IPS-18c (cell line): ENCODE data around the gene IRS1.

Experiments used
- H3K4me3 ChIP-seq: 2 replicates; pipeline ENCODE4 v1.7.0; 2013; ENCODE audit warnings: low read depth, mild to moderate bottlenecking, low read length, moderate library complexity; ENCODE audit not compliant: insufficient read depth
- H3K9me3 ChIP-seq: one replicate; pipeline ENCODE4 v1.6.1; 2013; ENCODE audit warnings: mild to moderate bottlenecking, low read length, moderate library complexity; ENCODE audit not compliant: control insufficient read depth, insufficient read depth

Gene IRS1

DNA sequence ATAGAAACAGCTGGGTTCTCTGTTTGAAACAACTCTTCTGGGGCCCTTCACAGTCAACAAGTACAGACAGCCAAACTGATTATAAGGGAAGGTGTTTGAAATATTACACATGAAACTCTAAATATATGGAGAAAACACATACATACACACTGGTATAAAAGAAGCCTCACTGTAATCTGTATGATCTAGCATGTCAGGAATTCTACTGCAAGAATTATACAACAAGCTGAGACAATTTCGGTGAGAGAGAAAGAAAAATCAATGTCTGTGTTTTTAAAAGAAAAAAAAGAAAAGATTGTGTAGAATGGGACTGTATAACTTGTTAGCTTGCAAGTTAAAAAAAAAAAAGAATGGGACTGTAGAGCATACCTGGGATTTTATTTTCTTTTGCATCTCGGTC lies 26.3 kb downstream of the IRS1 start:
- no peaks in the 10 kb centered on the region for H3K9me3 ChIP-seq
- H3K4me3 ChIP-seq: no peak overlapping the region

DNA sequence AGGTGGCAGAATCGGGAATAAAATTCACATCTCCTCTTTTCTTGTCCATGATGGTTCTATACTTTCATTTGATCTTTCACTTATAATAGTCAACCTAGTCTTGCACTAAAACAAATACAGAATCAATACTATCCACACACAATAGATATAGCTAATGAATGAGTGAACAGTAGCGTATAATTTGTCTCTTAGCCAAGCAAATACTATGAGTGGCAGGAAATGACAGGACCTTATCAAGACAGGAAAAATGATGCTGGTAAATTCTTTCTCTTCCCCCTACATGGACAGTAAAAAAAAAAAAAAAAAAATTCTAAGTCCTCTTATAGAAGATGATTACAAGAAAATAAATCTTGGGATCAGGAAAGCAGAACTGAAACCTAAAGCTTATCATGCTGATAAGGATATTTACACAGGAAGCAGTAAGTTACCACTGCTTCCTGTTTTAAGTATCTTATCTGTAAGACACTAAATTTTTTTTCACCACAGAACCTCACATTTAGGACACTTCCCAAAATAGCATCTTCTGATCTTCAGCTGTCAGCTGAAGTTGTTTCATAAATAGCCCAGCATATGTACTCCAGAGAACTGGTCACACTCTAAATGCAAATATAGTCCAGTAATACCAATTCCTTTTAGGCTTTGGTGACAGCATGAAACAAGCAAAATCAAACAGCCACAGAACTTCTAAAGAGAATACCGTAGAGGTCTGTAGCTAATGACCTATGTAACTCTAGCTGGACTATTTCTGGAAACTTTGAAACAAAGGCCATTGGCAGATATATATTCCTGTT lies 27.0 kb downstream of the IRS1 start:
- no peak overlapping the region for H3K4me3 ChIP-seq
- H3K9me3 ChIP-seq: no peaks in the 10 kb centered on the region

- Histone ChIP-seq H3K9me3 (no peaks in the 10 kb centered on the region), H3K4me3 (no peak overlapping the region)
Observed at GRCh38 chr2:226771067-226771466, 28.6 kb downstream of the IRS1 start.

DNA sequence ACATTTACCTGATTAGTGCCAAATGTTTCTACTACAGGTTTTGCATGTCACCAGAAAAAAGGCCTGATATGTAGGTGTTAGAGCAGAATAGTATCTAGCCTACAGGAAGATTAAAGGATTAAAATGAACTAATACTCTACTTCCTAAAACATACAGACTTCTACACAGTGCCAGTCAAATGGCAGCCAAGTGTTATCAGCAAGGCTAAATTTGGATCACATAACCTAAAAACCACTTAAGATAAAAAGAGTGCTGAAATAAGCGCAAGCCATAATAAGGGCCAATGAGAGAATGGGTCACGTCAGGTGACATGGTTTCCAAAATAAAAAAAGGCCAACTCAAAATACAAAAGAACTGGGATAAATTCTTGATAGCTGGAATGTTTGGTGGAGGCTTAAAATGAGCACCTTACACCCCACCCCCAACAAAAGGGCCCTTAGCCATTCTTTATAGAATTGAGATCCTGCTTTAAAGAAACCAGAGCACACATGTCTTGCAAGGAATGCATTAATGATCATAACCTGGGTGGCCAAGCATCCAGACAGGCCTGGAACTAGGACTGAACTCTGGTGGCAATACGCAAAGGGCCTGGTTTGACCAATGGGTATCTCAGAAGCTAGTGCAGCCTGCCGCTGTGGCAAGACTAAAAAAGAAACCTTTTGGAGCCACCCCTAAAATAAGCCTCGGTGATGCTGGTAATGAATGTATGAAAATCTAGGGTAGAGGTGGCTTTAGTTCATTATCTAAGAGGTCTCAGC lies 32.4 kb downstream of the IRS1 start:
- Histone ChIP-seq H3K4me3 (no peak overlapping the region), H3K9me3 (no peaks in the 10 kb centered on the region)

GRCh38 chr2:226766352-226767055 lies 33.1 kb downstream of the IRS1 start:
- H3K4me3 ChIP-seq: no peak overlapping the region
- H3K9me3 ChIP-seq: no peaks in the 10 kb centered on the region

DNA sequence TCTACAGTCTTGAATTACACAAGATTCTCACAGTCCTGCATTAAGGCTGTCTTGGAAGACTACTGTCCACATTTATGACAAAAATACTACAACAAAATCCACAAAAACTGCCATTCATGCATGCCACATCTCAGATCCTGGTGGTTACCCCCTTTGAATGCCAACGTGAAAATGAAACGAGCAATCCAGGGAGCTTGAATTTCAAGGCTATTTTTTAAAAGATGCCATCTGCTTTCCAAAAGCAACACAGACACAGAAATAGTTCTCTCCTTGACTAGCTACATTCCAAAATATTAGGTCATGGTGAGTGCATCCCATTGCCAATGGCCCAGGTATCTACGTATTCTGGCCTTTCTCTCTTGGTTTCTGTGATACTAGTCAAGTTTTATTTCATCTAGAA lies 36.3 kb downstream of the IRS1 start:
- no peak overlapping the region for H3K4me3 ChIP-seq
- H3K9me3 ChIP-seq: no peaks in the 10 kb centered on the region

GRCh38 chr2:226761195-226761583 lies 38.4 kb downstream of the IRS1 start:
- no peaks in the 10 kb centered on the region for H3K9me3 ChIP-seq
- no peak overlapping the region for H3K4me3 ChIP-seq

GRCh38 chr2:226760412-226761194 lies 39.0 kb downstream of the IRS1 start:
- H3K4me3 ChIP-seq: no peak overlapping the region
- no peaks in the 10 kb centered on the region for H3K9me3 ChIP-seq

- Histone ChIP-seq H3K9me3 (no peaks in the 10 kb centered on the region), H3K4me3 (no peak overlapping the region)
Observed at GRCh38 chr2:226759768-226760167, 39.9 kb downstream of the IRS1 start.

DNA sequence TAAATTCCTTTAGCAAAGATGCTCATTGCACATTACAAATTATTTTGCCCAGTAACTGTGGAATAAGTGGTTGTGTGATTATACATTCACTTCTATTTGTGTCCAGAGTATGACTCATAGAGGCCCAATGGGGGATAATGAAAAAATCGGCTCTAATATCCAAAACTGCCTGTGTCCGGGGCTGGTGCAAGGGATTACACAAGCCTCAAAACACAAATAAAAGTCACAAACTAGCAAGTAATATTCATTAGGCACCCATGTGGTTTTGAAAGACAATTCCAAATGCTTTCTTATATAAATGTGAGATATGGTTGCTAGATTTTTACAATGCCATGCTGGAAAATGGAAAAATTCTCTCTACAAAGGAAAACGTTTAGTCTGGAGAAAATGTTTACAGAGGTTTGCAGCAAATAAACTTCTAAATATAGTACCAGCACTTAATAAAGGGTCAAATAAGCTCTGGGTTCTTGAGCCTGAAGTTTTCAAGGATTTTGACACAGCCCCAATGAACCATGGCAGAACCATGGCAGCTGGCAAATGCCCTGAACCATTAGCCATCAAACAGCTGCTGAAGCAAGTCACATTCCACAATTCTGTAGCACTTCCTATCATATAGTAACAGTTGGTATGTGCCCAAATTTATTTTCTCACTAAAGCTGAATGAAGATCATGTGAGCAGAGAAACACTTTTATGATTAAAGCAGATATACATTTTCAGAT lies 40.5 kb downstream of the IRS1 start:
- H3K9me3 ChIP-seq: no peaks in the 10 kb centered on the region
- H3K4me3 ChIP-seq: no peak overlapping the region

GRCh38 chr2:226756131-226756530 lies 43.5 kb downstream of the IRS1 start:
- H3K4me3 ChIP-seq: no peak overlapping the region
- no peaks in the 10 kb centered on the region for H3K9me3 ChIP-seq

- H3K4me3 ChIP-seq: no peak overlapping the region
- H3K9me3 ChIP-seq: no peaks in the 10 kb centered on the region
Observed at GRCh38 chr2:226755631-226756030, 44.0 kb downstream of the IRS1 start.

DNA sequence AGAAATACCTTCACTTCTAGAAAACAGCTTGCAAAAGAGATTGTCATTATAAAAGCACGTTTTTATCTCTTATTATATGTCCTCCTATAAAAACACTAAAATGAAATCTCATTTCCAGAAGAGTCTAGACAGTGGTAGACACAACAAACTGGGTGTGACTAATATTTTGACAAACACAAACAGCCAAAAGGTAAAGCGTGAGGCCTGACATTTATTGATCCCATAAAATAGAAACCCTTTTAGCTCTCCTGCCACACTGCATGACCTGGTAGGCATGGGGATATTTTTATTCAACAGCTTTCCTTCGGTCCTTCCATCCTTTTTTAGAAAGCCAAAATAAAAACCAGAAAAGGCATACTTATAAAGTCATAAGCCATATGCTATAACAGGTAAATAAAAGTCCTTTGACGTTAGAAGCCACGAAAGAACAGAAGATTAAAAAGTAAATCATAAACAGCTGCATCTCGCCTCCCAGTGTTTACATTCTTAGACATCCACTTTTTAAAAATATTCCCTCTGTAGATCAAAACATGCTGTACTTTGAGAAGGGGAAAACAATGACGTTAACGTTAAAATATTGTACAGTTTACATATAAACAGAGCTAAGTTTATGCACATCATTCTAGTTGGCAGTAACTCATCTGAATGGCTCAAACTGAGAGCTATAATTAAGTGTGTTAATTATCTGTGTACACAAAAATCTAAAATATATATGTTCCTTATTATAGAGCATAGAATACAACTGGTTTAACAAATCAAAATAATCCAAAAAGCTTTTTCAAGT lies 44.6 kb downstream of the IRS1 start:
- Histone ChIP-seq H3K4me3 (no peak overlapping the region), H3K9me3 (no peaks in the 10 kb centered on the region)

GRCh38 chr2:226752887-226753286 lies 46.7 kb downstream of the IRS1 start:
- no peak overlapping the region for H3K4me3 ChIP-seq
- H3K9me3 ChIP-seq: no peaks in the 10 kb centered on the region

- H3K4me3 ChIP-seq: no peak overlapping the region
- H3K9me3 ChIP-seq: no peaks in the 10 kb centered on the region
Observed at GRCh38 chr2:226747288-226747687, 52.3 kb downstream of the IRS1 start.

DNA sequence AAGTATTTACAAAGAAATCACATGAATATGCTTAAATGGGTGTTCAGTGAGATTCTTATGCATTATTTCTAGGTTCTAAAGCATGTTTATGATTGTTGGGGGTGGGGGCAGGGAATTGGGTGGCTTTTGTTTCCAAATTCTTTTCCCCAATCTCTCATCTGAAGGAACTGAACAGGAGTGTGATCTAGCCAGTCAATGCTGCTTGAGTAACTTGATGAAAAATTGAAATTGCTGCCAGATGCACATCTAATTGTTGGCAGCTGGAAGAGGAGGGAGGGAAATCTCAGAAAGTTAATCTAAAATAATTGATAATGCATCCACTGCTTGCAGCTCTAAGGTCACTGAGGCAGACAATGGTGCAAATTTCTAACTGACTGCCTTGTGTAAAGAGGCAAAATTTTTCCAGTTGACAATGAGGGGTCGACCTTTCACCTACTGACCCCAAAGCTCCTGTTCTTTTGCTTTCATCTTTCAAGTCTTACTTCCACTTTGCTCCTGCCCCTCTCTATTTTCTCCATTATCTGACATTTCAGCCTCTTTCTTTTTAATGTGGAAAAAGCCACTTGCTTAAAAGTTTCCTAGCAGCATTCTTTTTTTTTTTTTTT lies 53.3 kb downstream of the IRS1 start:
- Histone ChIP-seq H3K4me3 (no peak overlapping the region), H3K9me3 (no peaks in the 10 kb centered on the region)
